HEK293T (cell line): ENCODE results near the gene CHRNB1.

Experiments used
- CTCF ChIA-PET: fragments of 350-600 bp; formaldehyde crosslinking; extraction: SDS; loops from one replicate; lab custom pipeline; 2021; ENCODE audit warnings: antibody characterized with exemption, inconsistent platforms; lab: Yijun Ruan, JAX
- POLR2A ChIA-PET: fragments of 350-600 bp; formaldehyde crosslinking; extraction: SDS; loops from one replicate; lab custom pipeline; 2020; ENCODE audit warnings: antibody characterized with exemption, inconsistent platforms; lab: Yijun Ruan, JAX
- DNase-seq: peaks from one replicate; pipeline ENCODE4 v3.0.0; 2012; ENCODE audit warnings: mixed read lengths; ENCODE audit errors: extremely low spot score
- ARNT ChIP-seq: fragments of 450-650 bp; IDR thresholded peaks from 2 replicates; pipeline ENCODE4 v1.6.1; 2017; ENCODE audit warnings: mild to moderate bottlenecking
- BHLHE40 ChIP-seq: fragments of 450-650 bp; IDR thresholded peaks from 2 replicates; pipeline ENCODE4 v1.6.1; 2016; ENCODE audit warnings: mild to moderate bottlenecking, moderate library complexity, borderline replicate concordance
- CTBP1 ChIP-seq: fragments of 450-650 bp; IDR thresholded peaks from 2 replicates; pipeline ENCODE4 v1.6.1; 2016; ENCODE audit warnings: borderline replicate concordance
- ELF4 ChIP-seq: fragments of 450-650 bp; IDR thresholded peaks from 2 replicates; pipeline ENCODE4 v1.6.1; 2017; ENCODE audit warnings: antibody characterized with exemption
- FOXA1 ChIP-seq: fragments of 450-650 bp; IDR thresholded peaks from 2 replicates; pipeline ENCODE4 v1.6.1; 2016; ENCODE audit warnings: mild to moderate bottlenecking
- FOXK2 ChIP-seq: fragments of 450-650 bp; IDR thresholded peaks from 2 replicates; pipeline ENCODE4 v1.6.1; 2016; ENCODE audit warnings: mild to moderate bottlenecking
- FOXM1 ChIP-seq: fragments of 450-650 bp; IDR thresholded peaks from 2 replicates; pipeline ENCODE4 v1.6.1; 2017; ENCODE audit warnings: mild to moderate bottlenecking, borderline replicate concordance
- HDGF ChIP-seq: fragments of 450-650 bp; IDR thresholded peaks from 2 replicates; pipeline ENCODE4 v1.6.1; 2017; ENCODE audit warnings: antibody characterized with exemption, borderline replicate concordance
- L3MBTL2 ChIP-seq: fragments of 450-650 bp; conservative IDR thresholded peaks from 2 replicates; pipeline ENCODE4 v1.6.1; 2016; ENCODE audit warnings: mild to moderate bottlenecking
- LEF1 ChIP-seq: fragments of 450-650 bp; IDR thresholded peaks from 2 replicates; pipeline ENCODE4 v1.6.1; 2017; ENCODE audit warnings: mild to moderate bottlenecking, borderline replicate concordance
- NFRKB ChIP-seq: fragments of 450-650 bp; IDR thresholded peaks from 2 replicates; pipeline ENCODE4 v1.6.1; 2016; ENCODE audit warnings: mild to moderate bottlenecking, moderate library complexity
- SP1 ChIP-seq: fragments of 450-650 bp; IDR thresholded peaks from 2 replicates; pipeline ENCODE4 v1.6.1; 2017
- SUZ12 ChIP-seq: fragments of 450-650 bp; IDR thresholded peaks from 2 replicates; pipeline ENCODE4 v1.6.1; 2016; ENCODE audit warnings: mild to moderate bottlenecking
- TARDBP ChIP-seq: fragments of 450-650 bp; IDR thresholded peaks from 2 replicates; pipeline ENCODE4 v1.6.1; 2016
- ZNF384 ChIP-seq: fragments of 450-650 bp; IDR thresholded peaks from 2 replicates; pipeline ENCODE4 v1.6.1; 2016
- TF ChIP-seq, protein P1 (sequence below): fragments of 450-650 bp; IDR thresholded peaks from 2 replicates; pipeline ENCODE4 v1.6.1; 2016

The CHRNB1 gene

DNA sequence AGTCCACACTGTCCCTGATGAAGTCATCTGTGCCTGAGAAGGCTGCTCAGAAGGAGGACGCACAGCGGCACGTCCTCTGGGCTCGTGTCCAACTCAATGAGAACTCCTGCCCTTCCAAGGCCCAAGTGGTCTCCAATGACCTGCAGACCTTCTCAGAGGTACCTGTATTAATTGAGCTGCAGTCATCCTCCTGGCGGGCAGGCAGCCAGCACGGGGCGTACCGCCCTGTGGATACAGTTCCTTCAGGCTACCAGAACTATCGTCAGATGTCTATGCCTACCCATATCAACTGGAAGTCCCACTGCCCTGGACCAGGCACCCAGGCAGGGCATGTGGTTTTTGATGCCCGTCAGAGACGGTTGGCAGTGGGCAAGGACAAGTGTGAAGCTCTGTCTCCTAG lies 12.6 kb upstream of the CHRNB1 start:
- no peak for TF ChIP-seq ZNF384
- TF ChIP-seq LEF1 = no peak
- TF ChIP-seq, protein P1, sequence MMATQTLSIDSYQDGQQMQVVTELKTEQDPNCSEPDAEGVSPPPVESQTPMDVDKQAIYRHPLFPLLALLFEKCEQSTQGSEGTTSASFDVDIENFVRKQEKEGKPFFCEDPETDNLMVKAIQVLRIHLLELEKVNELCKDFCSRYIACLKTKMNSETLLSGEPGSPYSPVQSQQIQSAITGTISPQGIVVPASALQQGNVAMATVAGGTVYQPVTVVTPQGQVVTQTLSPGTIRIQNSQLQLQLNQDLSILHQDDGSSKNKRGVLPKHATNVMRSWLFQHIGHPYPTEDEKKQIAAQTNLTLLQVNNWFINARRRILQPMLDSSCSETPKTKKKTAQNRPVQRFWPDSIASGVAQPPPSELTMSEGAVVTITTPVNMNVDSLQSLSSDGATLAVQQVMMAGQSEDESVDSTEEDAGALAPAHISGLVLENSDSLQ = no peak
- no peak for TF ChIP-seq L3MBTL2
- no peak for TF ChIP-seq HDGF
- no peak for TF ChIP-seq BHLHE40
- DNase-seq = no peak
- POLR2A ChIA-PET = no interaction called here
- CTCF ChIA-PET = no interaction called here

DNA sequence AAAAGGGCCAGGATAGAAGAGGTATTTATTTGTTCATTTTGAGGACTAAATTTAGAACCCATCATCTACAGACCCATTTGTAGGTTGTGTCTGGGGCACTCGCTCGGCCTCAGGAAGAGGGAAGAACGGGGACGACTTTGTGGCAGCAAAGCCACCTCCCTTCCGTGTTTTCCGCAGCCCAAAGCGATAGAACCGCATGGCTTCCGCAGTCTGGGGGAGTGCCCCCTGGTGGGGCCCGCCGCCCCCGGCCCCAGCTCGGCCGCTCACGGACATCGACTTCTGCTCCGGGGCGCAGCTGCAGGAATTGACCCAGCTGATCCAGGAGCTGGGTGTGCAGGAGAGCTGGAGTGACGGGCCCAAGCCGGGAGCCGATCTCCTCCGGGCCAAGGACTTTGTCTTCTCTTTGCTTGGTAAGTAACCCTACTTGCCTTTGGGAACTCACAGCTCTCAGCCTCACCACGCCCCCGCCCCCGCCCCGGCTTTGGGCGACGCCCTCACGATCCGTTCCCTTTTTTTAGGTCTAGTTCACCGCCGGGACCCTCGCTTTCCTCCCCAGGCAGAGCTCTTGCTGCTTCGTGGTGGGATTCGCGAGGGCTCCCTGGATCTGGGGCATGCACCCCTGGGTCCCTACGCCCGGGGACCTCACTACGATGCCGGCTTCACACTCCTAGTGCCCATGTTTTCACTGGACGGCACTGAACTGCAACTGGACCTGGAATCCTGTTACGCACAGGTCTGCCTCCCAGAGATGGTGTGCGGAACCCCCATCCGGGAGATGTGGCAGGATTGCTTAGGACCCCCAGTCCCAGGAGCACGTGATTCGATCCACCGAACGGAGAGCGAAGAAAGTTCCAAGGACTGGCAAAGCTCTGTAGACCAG lies 8.9 kb upstream of the CHRNB1 start:
- DNase-seq = peak; percentile 29

DNA sequence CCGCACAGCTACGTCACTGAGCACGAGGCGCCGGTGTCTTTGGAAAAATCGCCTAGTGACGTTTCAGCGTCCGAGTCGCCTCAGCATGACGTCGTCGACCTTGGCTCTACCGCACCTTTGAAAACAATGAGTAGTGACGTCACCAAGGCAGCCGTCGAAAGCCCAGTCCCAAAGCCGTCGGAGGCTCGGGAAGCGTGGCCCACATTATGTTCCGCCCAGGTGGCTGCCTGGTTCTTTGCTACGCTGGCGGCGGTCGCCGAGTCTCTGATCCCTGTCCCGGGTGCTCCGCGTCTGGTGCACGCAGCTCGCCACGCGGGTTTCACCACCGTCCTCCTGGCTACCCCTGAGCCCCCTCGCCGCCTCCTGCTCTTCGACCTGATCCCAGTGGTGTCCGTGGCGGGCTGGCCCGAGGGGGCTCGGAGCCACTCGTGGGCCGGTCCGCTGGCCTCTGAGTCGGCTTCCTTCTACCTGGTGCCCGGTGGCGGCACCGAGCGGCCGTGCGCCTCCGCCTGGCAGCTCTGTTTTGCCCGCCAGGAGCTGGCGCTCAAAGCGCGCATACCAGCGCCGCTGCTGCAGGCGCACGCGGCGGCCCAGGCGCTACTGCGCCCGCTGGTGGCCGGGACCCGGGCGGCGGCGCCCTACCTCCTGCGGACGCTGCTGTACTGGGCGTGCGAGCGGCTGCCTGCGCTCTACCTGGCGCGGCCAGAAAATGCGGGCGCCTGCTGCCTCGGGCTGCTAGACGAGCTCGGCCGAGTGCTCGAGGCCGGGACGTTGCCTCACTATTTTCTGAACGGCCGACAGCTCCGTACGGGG lies 8.1 kb upstream of the CHRNB1 start:
- ChIA-PET POLR2A (interaction anchor here (1.0 to 7.5 kb wide), 11 partner anchors 8 to 124 kb away, joined by 3 to 55 read pairs (median 6); partner anchors contain the start of genes CHRNB1, NEURL4, NLGN2 and SLC35G6), CTCF (interaction anchor here (0.6 to 2.7 kb wide), 5 partner anchors 9 to 124 kb away, joined by 3 to 11 read pairs (median 3); partner anchors contain the start of gene SENP3)
- DNase-seq = peak; percentile 75

More for the DNA sequence above, 8.9 kb upstream of the CHRNB1 start:
- POLR2A ChIA-PET = interaction anchor here (0.7 to 7.5 kb wide), 14 partner anchors 9 to 125 kb away, joined by 3 to 55 read pairs (median 4); partner anchors contain the start of genes CHRNB1, NEURL4, NLGN2 and POLR2A
- CTCF ChIA-PET = interaction anchor here (0.6 to 2.7 kb wide), 4 partner anchors 8 to 1278 kb away, joined by 3 to 11 read pairs (median 4); partner anchors contain the start of gene CHRNB1
- TF ChIP-seq FOXK2 (no peak), ARNT (no peak), CTBP1 (no peak), ELF4 (no peak), L3MBTL2 (no peak), SUZ12 (no peak), FOXM1 (no peak)
- TF ChIP-seq, protein P1 = peak; percentile 15; the same call in 1 of the 2 replicates

DNA sequence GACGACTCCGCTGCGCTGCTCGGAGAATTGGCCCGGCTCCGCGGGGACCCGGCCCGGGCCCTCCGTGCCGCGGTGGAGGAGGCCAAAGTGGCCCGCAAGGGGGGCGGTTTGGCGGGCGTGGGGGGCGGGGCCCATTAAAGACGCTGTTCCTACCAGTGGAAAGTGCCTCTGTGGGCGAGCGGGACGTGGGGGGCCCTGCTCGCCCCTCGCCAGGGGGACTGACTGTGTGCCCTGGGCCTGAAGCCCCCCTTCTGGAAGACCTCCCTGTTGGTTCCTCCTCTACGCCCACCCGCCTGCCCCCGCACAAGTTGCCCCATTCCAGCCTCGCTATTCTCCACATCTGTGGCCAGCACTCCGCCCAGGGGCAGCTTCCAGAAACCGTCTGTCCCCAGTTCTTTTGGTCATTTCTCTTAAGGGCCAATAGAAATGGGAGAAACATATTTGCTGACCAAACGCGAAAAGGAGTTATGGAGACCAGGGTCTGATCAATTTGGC lies 7.4 kb upstream of the CHRNB1 start:
- CTCF ChIA-PET = interaction anchor here (0.6 to 2.7 kb wide), 4 partner anchors 8 to 123 kb away, joined by 3 to 11 read pairs (median 5); partner anchors contain the start of gene SENP3
- POLR2A ChIA-PET = interaction anchor here (1.0 to 7.5 kb wide), 8 partner anchors 29 to 123 kb away, joined by 3 to 55 read pairs (median 5); partner anchors contain the start of genes POLR2A, SLC35G6 and ZBTB4
- DNase-seq = no peak
- TF ChIP-seq ARNT (no peak), TARDBP (no peak), CTBP1 (no peak), ZNF384 (no peak), BHLHE40 (no peak), FOXK2 (no peak), HDGF (no peak), NFRKB (no peak)

More for the DNA sequence above, 8.1 kb upstream of the CHRNB1 start:
- TF ChIP-seq NFRKB = no peak
- TF ChIP-seq L3MBTL2 = peak; percentile 55

DNA sequence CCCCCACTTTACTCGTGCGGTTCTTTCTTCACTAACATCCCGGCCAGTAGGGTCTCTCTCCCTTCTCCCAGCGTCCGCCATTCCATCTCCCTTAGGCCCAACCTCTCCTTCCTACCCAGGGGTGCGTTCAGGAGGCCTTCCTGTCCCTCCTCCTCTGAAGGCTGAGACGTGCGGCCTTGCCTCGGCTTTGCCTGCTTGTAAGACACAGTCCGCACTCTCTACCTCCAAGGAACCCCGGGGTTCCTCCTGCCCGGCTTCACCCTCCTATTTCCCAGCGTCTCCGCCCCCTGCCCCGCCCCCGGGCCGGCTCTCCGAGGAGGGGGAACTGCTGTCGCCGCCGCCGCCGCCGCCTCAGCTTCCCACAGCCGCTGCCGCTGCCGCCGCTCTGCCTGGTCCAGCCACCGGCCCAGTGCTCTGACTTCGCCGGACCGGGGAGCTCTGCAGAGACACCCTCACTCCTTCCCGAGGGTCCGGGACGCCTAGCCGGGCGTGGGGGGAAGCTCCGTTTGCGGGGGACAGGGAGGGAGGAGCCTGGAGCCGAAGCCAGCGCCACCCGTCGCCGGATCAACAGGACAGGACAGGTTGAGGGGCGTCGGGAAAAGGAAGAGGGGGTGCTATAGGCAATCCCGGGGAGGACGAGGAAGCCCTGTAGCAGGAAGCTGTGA lies 6.8 kb upstream of the CHRNB1 start:
- no peak for TF ChIP-seq ZNF384
- TF ChIP-seq FOXM1 = no peak
- no peak for TF ChIP-seq ARNT
- no peak for TF ChIP-seq HDGF
- no peak for TF ChIP-seq LEF1
- TF ChIP-seq SUZ12 = no peak
- TF ChIP-seq NFRKB = no peak
- no peak for TF ChIP-seq FOXA1
- no peak for TF ChIP-seq SP1
- TF ChIP-seq, protein P1 = no peak
- no peak for TF ChIP-seq L3MBTL2
- TF ChIP-seq ELF4 = no peak
- TF ChIP-seq BHLHE40 = no peak
- TF ChIP-seq CTBP1 = no peak
- no peak for TF ChIP-seq FOXK2
- no peak for TF ChIP-seq TARDBP
- DNase-seq = no peak
- ChIA-PET POLR2A (interaction anchor here (1.2 to 7.5 kb wide), 3 partner anchors 40 to 112 kb away, joined by 3 to 55 read pairs (median 24); partner anchors contain the start of genes POLR2A, SLC35G6 and ZBTB4), CTCF (interaction anchor here (1.9 kb wide), 1 partner anchor 123 kb away, joined by 7 read pairs; the partner anchor contains the start of gene SENP3)
